Left forelimb (tissue), 1 donor: Measurements from ENCODE around the gene OCSTAMP.

ENCODE experiments used
- DNase-seq: peaks from one replicate; pipeline ENCODE4 v3.0.0-alpha.2; 2018; ENCODE audit warnings: low spot score

Gene OCSTAMP

DNA sequence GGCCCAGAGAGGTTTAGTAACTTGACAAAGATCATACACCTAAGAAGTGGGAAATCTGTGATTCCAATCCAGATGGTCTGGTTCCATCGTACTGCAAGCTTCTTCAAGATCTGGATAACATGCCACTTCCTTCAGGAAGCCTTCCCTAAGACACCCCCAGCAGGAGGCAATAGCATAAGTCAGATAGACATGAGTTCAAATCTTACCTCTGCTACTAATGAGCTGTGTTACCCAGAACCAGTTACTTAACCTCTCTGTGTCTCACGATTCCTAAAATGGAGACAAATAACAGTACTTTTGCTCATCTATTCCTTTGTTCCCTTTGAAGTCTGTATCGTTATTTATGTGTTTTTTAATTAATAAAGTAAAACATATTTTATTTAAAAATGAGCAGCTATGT lies 22.3 kb upstream of the OCSTAMP start:
- DNase-seq = no peak

DNA sequence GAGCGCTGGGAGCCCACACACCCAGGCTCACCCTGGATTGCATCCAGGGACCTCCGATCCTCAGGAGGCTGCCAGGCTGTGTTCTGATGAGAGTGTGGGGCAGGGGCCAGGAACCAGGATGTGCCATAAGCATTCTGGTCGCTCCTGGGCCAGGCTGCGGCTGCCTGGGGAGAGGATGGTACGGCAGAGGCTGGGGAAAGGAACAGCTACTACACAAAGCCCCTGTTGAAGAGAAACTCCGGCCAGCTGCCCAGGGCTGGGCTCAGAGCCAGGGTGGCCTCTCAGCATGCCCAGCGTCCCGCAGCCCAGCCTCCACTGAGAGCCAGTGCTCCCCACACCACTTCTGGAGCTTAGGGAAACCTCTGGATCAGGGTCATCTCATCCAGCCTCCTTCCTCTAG lies 21.7 kb upstream of the OCSTAMP start:
- peak; percentile 81 for DNase-seq

DNA sequence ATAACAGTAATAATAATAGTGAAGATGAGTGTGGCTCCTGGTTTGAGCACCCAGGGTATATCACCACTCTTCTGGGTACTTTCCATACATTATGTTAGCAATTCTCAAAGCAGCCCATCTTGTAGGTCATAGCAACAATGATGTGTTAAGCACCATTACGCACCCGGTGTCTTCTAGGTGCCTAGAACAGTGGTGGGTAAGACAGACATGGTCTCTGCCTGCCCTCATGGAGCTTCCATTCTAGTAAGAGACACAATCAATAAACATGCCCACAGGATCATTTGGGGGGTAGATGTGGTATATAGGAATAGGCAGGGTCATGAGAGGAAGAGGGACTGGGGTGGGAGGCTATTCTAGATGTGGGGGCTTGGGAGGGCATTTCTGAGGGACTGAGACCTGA lies 21.0 kb upstream of the OCSTAMP start:
- no peak for DNase-seq

DNA sequence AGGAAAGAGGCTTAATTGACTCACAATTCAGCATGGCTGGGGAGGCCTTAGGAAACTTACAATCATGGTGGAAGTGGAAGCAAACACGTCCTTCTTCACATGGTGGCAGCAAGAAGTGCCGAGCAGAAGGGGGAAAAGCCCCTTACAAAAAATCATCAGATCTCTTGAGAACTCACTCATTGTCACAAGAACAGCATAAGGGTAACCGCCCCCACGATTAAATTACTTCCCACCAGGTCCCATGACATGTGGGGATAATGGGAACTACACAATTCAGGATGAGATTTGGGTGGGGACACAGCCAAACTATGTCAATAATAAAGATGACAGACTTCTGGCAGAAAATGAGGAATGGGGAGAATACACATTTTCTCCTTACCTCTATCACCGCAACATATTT lies 20.5 kb upstream of the OCSTAMP start:
- DNase-seq = no peak

DNA sequence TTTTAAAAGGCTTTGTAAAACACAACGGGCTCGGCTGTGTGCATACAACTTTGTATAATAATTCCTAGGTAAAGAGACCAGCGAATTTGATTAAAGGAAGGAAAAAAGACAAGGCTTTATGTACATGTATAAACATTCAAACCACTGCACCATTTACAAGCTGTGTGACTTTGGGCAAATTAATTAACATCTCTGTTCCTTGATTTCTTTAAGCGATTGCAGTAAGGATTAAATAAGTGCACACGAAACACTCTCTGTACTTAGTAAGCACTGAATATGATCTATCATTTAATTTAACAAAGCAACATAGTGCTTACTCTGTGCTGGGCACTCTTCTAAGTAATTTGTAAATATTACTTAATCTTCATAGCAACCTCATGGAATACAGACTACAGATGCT lies 19.5 kb upstream of the OCSTAMP start:
- no peak for DNase-seq

DNA sequence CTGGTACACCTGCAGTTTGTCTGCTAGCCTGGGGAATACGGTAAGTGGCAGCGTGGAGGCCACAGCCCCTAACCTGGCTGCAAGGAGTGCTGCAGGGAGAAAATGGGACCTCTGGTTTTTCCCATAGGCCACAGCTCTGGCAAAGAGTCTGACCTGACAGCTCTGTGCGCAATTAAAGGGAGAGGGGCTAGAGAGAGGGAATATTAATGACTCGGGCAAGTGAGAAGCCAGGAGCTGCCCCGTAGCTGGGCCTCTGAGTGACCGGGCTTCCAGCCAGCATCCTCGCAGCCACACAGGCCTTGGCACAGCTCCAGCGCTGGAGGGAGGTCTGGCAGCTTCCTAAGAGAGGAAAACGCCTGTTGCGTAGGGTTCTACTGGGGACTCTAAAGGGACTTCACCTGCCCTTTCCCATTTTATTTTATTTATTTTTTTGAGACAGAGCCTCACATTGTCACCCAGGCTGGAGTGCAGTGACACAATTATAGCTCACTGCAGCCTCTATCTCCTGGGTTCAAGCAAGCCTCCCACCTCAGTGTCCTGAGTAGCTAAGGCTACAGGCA lies 18.2 kb upstream of the OCSTAMP start:
- peak; percentile 92 for DNase-seq

DNA sequence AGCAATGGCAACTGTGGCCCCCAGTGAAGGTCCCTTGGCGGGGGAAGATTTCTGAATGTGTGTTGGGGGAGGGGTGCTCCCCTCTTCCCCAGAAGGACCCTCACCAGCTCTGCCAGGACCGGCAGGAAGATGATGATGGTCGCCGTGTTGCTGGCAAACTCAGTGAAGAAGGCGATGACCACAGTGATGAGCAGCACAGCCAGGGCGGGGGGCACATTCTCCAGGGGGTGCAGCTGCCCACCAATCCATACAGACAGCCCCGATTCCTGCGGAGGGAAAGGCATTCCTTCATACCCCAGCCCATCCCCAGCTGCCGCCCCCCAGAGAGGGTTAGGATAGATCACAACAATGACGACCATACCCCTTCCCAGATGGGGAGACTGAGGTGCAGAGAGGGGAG lies 15.7 kb upstream of the OCSTAMP start:
- DNase-seq = no peak

DNA sequence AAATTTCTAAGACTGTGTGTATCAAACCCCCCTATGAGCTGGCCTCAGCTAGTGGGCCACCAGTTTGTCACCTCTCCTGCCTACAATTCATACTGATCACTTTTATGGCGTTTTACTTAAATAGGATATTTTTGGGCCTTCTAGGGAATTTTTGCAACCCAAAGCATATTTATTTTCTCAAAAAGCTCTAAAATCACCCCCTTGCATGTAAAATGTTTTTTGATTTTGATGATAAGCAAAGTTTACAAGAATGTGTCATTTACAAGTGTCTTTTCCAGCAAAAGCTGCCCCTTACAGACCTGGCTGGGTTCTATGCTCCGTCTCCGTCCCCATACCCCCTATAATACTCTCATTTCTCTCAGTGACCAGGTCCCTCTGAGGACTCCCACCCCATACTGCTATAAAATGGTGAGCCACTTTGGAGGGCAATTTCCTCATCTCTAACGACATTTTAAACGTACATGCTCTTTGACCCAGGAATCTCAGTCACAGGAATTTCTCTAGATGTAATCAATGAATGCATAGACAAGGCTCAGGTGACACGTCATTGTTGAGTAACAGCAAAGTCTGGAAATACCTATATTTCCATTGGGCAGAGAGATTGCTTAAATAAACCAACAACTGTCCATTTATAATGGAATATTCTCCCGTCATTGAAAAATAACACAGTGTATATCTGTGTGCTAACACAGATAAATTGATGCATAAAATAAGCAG lies 13.9 kb upstream of the OCSTAMP start:
- no peak for DNase-seq

DNA sequence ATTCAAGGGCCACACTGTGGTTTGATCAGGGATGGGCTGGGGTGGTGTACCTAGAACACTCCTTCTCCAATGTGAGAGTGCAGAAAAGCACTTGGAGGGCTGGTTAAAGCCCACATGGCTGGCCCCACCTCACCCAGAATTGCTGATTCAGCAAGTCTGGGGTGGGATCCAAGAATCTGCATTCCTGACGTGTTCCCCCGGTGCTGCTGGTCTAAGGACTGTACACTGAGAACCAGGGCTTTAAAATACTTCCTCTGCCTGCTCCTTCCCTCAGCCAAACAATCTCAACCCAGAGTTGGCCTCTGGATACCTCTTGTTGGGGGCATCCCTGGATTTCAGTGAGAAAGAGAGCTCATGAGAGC lies 13.4 kb upstream of the OCSTAMP start:
- no peak for DNase-seq

DNA sequence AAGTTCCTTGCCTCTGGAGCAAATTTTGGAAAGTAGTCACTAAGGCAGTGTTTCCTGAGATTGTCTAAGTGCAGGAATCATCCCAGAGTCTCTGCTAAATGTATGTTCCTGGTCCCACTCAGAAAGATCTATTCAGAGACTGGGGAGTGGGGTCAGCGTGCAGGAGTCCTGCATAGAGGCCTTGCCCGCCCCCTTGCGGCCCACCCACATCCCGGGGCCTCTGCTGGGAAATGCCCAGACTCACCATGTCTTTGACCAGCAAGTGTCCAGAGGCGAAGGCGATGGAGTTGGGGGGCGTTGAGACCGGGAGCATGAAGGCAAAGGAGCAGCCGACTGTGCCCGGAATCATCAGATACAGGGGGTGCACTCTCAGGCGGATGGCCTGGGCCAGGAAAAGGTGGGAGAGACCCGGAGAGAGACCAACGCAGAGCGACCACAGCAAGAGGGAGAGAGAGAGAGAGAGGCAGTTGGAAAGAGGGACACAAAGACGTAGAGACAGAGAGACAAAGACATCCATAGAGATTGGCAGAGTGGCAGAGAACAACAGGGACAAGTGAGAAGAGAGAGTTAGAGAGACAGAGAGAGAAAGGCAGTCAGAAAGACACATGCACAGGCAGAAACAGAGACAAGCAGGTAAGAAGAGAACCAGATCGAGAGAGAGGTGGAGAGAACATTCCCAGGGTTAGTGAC lies 12.9 kb upstream of the OCSTAMP start:
- DNase-seq = no peak

DNA sequence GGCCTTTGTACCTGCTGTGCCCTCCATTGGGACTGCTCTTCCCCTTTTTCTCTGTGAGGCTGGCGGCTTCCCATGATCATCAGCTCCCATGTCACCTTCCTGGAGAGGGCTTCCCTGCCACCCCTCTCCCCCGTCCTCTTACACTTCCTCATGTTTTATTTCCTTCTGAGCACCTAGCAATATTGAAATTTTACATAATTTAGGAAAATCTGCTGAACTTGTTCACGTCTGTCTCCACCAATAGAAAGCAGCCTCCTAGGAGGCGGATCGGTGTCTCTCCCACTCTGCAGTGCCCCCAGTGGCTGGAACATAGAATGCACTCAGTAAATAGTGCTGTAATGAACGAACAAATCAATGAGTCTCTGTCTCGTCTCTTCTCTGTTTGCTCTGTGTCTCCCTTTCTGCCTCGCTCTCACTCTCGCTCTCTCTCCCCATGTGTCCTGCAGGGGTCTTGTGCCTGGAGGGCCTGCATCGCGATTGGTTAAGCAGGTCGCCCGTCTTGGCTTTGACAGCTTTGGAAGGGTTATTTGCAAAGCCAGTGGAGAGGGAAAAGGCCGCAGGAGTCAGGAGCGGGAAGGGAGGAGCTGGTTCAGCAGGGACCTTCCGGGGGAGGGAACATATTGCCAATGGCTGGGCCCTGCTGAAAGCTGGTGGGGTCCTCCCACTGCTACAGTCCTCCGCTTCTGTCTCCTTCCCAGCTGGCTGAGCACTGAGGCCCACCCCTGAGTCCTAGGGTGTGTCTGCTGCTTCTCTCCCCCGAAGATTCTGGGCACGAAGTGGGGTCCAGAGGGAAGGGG lies 12.1 kb upstream of the OCSTAMP start:
- DNase-seq = peak; percentile 79

DNA sequence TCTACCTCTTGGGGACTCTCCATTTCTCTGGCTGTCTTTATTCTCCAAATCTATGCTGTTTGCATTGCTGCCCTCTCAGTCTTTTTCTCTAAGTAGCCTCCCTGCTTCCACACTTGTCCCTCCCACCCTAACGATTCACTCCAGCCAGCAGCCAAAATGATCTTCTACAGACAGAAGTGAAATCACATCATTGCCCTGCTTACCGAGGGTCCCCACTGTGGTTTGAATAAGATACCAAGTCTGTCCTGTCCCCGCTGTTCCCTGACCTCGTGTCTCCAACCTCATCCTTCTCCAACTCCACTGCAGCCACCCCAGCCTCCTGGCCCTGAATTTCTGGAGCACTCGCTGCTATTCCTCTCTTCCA lies 11.5 kb upstream of the OCSTAMP start:
- no peak for DNase-seq

DNA sequence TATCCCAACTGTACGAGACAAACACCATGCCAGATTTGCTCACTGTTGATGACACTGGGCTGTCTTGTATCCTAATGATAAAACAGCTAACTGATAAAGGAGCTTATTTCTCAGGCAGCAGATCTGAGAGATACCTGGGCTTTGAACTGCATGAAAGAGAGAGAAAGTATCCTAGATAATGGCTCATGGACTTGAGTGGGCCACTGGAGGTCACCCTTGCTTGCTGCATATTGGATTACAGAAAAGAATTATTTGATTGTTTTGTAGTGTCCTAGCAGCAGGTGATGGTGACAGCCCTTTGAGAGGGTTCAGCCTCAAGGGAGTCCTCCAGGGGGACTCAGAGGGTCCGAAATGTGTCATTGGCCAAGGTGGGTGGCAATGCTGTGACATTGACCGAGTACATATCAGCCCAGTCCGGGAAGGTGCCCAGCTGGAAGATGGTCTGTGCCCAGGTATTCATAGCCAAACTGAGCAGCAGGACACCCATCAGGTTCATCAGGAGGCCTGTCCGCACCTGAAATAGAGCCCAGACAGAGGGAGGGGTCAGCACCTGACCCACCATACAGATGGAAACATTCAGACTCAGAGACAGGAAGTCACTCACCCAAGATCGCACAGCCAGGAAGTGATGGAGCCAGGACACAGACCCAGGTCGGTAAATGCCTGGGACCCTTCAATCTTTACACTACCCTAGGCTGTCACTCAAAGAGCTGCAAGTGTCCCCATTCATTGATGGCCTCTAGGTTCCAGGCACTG lies 9.4 kb upstream of the OCSTAMP start:
- DNase-seq = no peak

DNA sequence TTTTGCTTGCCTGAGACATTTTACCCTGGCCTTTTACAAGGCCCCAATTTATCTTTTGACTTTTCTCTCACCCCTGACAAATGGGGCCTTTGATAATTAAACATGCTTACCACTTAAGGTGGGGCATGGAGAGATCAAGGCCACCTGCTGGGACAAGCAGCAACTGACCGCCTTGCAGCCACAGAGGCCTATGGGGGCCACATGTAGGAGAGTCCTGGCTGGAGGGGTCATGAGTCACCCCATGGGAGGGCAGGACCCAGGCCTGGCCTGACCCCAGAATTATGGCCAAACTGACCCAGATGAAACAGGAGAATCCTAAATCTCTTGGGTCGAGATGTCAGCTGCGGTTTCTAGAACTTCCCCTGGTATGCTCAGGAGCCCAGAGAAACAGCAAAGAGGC lies 8.5 kb upstream of the OCSTAMP start:
- DNase-seq = no peak

DNA sequence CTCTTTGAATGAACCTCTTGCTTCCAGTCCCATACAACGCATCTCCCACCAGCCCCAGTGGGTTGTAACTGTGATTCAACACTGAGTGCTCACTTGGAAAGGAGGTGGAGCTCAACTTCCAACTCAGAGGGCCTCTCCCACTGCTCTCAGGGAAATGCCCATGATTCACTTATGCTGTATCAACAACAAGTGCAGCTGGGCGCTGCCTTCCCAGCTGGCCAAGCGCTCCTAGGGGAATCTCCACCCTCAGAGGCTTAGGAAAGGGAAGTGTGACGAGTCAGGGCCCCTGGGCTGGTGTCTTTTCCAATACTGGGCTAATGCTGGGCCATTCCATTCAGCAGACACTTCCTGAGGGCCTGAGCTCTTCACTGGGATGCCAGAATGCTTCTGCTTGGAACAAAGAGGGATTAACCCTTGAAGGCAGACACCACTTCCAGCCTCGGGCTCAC lies 8.1 kb upstream of the OCSTAMP start:
- DNase-seq = no peak

DNA sequence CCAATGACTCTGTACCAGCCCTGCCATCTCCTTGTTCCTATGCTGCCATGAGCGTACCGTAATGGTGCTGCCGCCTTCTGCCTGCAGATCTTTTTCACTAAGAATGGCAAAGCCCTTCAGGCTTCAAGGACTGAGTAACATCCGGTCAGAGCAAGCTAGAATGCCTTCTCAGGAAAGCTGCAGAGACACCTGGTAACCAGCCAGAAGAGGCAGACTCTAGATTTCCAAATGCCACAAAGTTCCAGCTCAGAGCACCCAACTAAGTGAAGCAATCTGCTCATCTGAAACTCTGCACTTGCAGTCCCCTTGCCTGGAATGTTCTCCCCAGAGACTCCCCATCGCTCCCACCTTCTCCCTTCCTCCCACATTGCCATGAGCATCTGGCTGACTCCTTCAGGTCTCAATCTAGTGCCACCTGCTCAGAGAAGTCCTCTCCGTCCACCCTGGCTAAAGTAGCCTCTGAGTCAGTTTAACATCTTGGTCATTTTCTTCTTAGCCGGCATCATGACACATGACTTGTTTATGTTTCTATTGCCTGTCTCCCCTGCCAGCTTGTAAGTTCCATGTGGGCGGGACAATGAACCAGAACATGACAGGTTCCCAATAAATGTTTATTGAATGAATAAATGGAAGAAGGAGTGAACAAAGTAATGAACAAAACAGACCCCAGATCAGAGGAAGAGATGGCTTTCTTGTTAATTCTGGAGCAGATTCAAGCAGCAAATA lies 6.9 kb upstream of the OCSTAMP start:
- no peak for DNase-seq

DNA sequence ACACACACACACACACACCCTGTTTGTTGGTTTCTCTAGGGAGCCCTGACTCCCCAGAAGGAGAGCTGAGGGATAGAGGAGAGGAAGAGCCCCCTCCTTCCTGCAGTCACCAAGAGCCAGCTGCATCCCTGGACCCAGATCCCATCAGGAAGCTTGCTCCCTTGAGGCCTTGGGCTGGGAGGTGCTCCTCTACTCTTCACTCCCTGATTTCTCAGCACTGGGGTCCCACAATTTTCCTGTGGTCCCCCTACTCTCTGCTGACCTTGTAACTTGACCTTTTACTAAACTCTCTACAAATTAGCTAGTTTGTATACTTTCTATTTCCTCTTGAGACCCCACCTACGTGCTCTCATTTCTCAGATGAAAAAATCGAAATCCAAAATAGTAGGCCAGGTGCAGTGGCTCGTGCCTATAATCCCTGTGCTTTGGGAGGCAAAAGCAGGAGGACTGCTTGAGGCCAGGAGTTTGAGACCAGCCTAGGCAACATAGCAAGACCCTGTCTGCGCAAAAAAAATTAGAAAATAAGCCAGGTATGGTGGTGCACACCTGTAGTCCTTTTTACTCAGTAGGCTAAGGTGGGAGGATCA lies 5.0 kb upstream of the OCSTAMP start:
- DNase-seq = no peak

DNA sequence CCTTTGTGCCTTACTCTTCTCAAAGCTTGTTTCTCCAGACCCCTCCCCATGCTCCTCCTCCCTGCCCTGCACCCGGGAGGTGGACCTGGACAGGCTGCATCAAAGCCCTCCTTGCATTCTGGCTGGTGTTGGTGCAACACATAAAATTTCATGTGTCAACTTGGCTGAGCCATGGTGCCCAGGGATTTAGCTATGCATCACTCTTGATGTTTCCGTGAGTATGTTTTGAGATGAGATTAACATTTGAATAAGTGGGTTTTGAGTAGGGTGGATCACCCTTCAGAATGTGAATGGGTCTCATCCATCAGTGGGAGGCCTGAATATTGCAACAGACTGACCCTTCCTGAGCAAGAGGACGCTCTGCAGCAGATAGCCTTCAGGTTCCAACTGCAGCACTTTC lies 4.4 kb upstream of the OCSTAMP start:
- DNase-seq = no peak

DNA sequence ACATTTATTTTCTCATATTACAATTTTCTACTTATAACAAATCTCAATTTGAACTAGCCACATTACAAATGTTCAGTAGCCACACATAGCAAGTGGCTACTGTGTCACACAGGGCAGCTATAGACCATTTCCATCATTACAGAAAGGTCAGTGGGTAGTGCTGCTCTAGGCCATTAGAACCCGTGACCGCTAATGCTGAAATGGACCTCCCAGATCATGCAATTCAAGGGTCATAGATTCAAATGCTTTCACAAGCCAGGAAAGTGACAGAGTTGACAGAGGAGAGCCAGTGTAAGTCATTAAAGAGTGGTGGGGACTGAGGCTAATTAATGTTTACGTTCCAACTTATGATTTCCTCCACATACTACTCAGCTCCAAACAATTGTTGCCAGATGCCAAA lies 3.5 kb upstream of the OCSTAMP start:
- DNase-seq = no peak

DNA sequence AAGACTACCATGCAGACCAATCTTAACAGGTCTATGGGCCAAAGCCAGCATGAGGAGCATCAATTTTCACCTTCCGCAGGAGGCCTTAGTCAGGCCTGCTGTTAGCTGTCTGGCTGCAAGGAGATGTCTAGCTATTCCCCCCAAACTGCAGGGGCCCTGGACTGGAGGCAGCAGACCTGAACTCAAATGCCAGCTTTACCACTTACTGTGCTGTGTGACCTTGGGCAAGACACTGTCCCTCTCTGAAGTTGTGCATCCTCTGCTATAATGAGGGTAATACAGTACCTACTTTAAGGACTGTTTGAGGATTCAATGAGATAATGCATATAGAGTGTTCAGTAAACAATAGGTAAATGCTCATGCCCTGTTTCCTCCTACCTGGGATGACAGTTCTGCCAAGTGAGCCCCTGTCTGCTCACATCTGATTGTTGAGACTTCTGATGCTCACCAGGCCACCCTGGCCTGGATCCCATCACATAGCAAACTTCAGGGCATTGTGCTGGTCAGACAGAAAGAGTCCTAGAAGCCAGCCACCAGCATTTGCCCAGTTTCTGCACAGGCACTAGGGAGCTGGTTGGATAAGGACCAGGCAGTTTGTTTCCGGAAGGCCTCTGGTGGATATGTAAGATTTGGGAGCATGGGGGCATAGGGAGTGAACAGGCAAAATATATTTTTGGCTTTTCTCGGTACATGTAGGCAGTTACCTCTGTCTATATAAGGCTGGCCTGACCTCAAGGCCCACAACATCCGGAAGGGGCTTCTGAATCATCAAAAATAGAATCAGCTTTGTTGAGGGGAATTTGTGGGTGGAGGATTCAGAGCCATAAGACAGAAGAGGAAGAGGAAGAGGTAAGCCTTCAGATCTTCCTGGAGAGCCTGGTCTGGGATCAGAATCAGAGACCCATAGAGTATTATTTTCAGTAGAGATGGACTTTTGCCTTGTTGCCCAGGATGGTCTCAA lies 2.3 kb upstream of the OCSTAMP start:
- no peak for DNase-seq
